Activated T-helper 1 cell treated with anti-CD3 and anti-CD28 coated beads, Interleukin-2, amount 50 U/mL, for 16 hours (primary cell): ENCODE measurements around the gene CLEC16A.

Source experiments
- DNase-seq, 2 donors: peaks; one replicate each; pipeline ENCODE4 v3.0.0-alpha.2; 2020; ENCODE audit warnings: low read depth in 1 of 2, low spot score in 1 of 2

CLEC16A gene

GRCh38 chr16:11056993-11057649 is 112.8 kb downstream of the CLEC16A start:
- DNase-seq: no peak

GRCh38 chr16:11057711-11058345 is 113.5 kb downstream of the CLEC16A start:
- DNase-seq: no peak

- DNase-seq: no peak
Measured at GRCh38 chr16:11058832-11059231, 114.5 kb downstream of the CLEC16A start.

GRCh38 chr16:11059588-11059987 is 115.2 kb downstream of the CLEC16A start:
- DNase-seq: no peak

- DNase-seq: no peak
Measured at GRCh38 chr16:11060364-11060763, 116.0 kb downstream of the CLEC16A start.

- no peak for DNase-seq
Measured at GRCh38 chr16:11060842-11061241, 116.5 kb downstream of the CLEC16A start.

GRCh38 chr16:11061629-11062270 is 117.4 kb downstream of the CLEC16A start:
- DNase-seq: no peak

GRCh38 chr16:11063448-11064201 is 119.3 kb downstream of the CLEC16A start:
- DNase-seq: no peak

GRCh38 chr16:11064202-11064540 is 119.8 kb downstream of the CLEC16A start:
- DNase-seq: no peak

GRCh38 chr16:11064851-11065250 is 120.5 kb downstream of the CLEC16A start:
- no peak for DNase-seq

- DNase-seq: no peak
Measured at GRCh38 chr16:11066261-11066870, 122.0 kb downstream of the CLEC16A start.

- DNase-seq: no peak
Measured at GRCh38 chr16:11067266-11067665, 122.9 kb downstream of the CLEC16A start.

- DNase-seq: no peak
Measured at GRCh38 chr16:11067697-11068141, 123.4 kb downstream of the CLEC16A start.

- no peak for DNase-seq
Measured at GRCh38 chr16:11071829-11072228, 127.5 kb downstream of the CLEC16A start.

- no peak for DNase-seq
Measured at GRCh38 chr16:11072420-11073153, 128.2 kb downstream of the CLEC16A start.

- DNase-seq: no peak
Measured at GRCh38 chr16:11073407-11073999, 129.1 kb downstream of the CLEC16A start.

- DNase-seq: no peak
Measured at GRCh38 chr16:11074131-11074530, 129.8 kb downstream of the CLEC16A start.

GRCh38 chr16:11075163-11075562 is 130.8 kb downstream of the CLEC16A start:
- no peak for DNase-seq

- no peak for DNase-seq
Measured at GRCh38 chr16:11076259-11077018, 132.1 kb downstream of the CLEC16A start.
